Pancreas (tissue), 10 donors: Measurements from ENCODE around the gene EZR. TPM values are rescaled to one million over a fixed set of nuclear protein-coding genes. Genes with fewer than 3 reads are reported as not detected.

Source experiments
- ATAC-seq, 4 donors: fragments of 200-7000 bp; cut with Tn5 transposase; one replicate each; pipeline versions ENCODE4 v1.8.0 to v1.9.1; 2020; ENCODE audit warnings: mild to moderate bottlenecking in 4 of 4, moderate library complexity in 4 of 4
- DNase-seq, 6 donors: peaks; one replicate each; pipeline ENCODE4 v3.0.0-alpha.2; 2020
- FAIRE-seq: peaks from 2 replicates; lab custom pipeline; 2012; peaks lifted over from hg19 to GRCh38; lab: Jason Lieb, UNC
- H3K27ac ChIP-seq, 4 donors: fragments of 200-600 bp; sonication (generic); 1 replicate in 3 of 4; 2 replicates in 1 of 4; pipeline versions ENCODE4 v1.5.0 to v1.8.0; 2020
- H3K27me3 ChIP-seq, 4 donors: fragments of 200-600 bp; one replicate each; pipeline ENCODE4 v1.8.0; 2021
- H3K36me3 ChIP-seq, 3 donors: fragments of 200-600 bp; sonication (generic) in 1 of 3; one replicate each; pipeline versions ENCODE4 v1.5.0 to v1.8.0; 2020 to 2021
- H3K4me1 ChIP-seq, 3 donors: fragments of 200-600 bp; one replicate each; pipeline ENCODE4 v1.8.0; 2021
- H3K4me3 ChIP-seq, 4 donors: fragments of 200-600 bp; sonication (generic) in 2 of 4; one replicate each; pipeline versions ENCODE4 v1.5.0 to v1.8.0; 2020 to 2021
- H3K9me3 ChIP-seq, 4 donors: fragments of 200-600 bp; one replicate each; pipeline ENCODE4 v1.8.0; 2021
- WGBS, 2 donors: extraction: QIAGEN DNeasy Blood & Tissue Kit; methylation state at CpG; one replicate each; pipeline ENCODE4 v1.1.7; 2013; 5-methylcytosine and 5-hydroxymethylcytosine counted together
- intact Hi-C, 3 donors: fragments of 100-400 bp; cut with DNase I; formaldehyde crosslinking; loops; one replicate each; pipeline versions ENCODE4 v1.11.1 to v1.14.2; 2022
- polyA plus RNA-seq, 2 donors: library from polyadenylated mRNA; stranded (reverse); fragments of 200-250 nt; gene quantifications; one replicate each; pipeline ENCODE4 v1.2.3, GENCODE V29; 2013
- total RNA-seq, 6 donors: library from RNA; stranded (reverse); fragmentation: NEBNext Ultra II Directional in 4 of 6; extraction: Animal tissue kit (Norgen Biotek cat#: 25700) in 4 of 6; gene quantifications; one replicate each; pipeline versions ENCODE4 v1.2.1 to v1.2.4, GENCODE V29; 2021 to 2023
- TF ChIP-seq, protein P1 (sequence below), 4 donors: fragments of 200-600 bp; sonication (generic) in 3 of 4; IDR thresholded peaks; one replicate each; pipeline versions ENCODE4 v1.5.0 to v1.8.0; 2021; ENCODE audit warnings: antibody characterized with exemption in 4 of 4
- donor health status: healthy with polysubstance abuse.
- donor health status: DM: no; HTN: no; CAD: no; lungs with moderate emphysema.
- donor health status: DM: no; HTN: no; CAD: no.
- donor health status: control.
- donor health status: control.
- donor health status: Bipolar disorder and iron deficiency.
- donor health status: DM: yes; HTN: yes; CAD: no.
- donor health status: DM: no; HTN: no; CAD: no.
- donor health status: DM: no; HTN: no; CAD: no.
- donor health status: DM: yes; HTN: yes; CAD: no.

Gene EZR
- total and polyA plus RNA-seq, 8 donors = 68.1 to 109 (median 89.7) TPM

DNA sequence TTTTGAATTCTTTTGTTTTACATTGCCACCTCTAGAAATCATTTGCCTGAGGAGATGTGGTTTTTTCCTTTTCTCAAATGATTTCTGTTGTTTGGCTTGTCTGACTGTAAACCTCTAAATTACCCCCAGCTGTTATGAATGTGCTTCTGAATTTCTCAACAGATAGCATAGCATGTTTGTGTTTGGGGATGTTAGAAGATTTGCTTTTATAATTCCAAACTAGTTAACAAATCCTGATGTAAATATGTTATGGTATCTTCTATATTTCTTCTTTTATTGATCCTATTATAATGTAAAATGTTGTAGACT, 31.6 kb upstream of the EZR start:
- TF ChIP-seq, protein P1, sequence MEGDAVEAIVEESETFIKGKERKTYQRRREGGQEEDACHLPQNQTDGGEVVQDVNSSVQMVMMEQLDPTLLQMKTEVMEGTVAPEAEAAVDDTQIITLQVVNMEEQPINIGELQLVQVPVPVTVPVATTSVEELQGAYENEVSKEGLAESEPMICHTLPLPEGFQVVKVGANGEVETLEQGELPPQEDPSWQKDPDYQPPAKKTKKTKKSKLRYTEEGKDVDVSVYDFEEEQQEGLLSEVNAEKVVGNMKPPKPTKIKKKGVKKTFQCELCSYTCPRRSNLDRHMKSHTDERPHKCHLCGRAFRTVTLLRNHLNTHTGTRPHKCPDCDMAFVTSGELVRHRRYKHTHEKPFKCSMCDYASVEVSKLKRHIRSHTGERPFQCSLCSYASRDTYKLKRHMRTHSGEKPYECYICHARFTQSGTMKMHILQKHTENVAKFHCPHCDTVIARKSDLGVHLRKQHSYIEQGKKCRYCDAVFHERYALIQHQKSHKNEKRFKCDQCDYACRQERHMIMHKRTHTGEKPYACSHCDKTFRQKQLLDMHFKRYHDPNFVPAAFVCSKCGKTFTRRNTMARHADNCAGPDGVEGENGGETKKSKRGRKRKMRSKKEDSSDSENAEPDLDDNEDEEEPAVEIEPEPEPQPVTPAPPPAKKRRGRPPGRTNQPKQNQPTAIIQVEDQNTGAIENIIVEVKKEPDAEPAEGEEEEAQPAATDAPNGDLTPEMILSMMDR (IDR thresholded peaks at IDR 0.05) = no peak
- intact Hi-C loops = no loop called here
- FAIRE-seq (no peak), DNase-seq (no peak), ATAC-seq (no peak)
- Histone ChIP-seq H3K36me3 (no peaks in the 10 kb centered on the region), H3K4me3 (no peak overlapping the region), H3K9me3 (no peaks in the 10 kb centered on the region), H3K4me1 (peaks cover 16 to 48% (median 33%) of the 10 kb centered on the region in 3 donors), H3K27ac (peak overlapping the region in 3 of 4 donors; percentile 57 to 74 (median 74)), H3K27me3 (no peaks in the 10 kb centered on the region)

DNA sequence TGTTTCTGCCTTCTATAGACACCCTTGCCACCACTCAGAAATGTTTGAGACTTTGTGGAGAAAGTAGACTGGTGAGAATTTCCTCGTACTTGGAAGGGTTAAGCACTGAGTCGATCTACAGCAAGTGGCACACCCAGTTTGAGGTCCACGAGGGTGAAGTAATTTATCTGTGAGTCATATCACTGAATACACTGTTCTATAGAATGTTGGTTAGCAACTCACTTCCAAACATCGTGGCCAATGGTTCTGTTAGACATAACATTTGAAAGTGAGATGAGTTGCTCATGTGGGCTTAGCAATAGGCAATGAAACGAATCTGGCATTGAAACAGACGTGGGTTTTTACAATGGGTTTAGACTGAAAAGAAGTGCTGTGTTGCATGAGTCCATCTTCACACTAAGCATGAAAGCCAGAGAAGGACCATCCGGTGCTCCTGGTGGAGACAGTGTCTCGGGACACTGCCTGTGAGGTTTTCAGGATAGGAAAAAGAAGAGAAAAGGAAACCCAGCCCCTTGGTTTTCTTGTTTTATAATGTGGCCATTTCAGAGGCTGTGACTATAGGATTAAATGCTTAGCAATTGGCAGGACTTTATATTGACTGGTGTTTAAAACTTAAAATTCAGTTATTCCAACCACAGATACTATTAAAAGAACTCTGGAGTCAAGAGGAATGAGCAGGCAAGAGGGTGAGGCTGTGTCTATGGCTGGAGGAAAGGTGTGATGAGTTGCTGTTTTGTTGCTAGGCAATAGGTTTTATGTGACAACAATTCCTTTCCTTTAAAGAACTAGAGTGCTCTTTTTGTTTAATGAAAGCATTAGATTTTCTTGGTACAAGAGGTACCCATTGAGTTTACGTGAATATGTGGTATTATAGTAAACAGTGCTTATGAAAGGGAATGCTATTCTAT, 31.0 kb upstream of the EZR start:
- Histone ChIP-seq H3K9me3 (no peaks in the 10 kb centered on the region), H3K27me3 (no peaks in the 10 kb centered on the region), H3K36me3 (no peaks in the 10 kb centered on the region), H3K27ac (peak overlapping the region; percentile 57 to 74 (median 66)), H3K4me3 (no peak overlapping the region), H3K4me1 (peaks cover 16 to 48% (median 33%) of the 10 kb centered on the region in 3 donors)
- peak; percentile 37 for FAIRE-seq
- peak; percentile 40 to 63 (median 56) for ATAC-seq
- intact Hi-C loops = no loop called here
- DNase-seq = no peak
- 39 to 43% methylated on average over 9 of the region's 9 CpGs for WGBS, 2 donors
- TF ChIP-seq, protein P1 (IDR thresholded peaks at IDR 0.05) = no peak

DNA sequence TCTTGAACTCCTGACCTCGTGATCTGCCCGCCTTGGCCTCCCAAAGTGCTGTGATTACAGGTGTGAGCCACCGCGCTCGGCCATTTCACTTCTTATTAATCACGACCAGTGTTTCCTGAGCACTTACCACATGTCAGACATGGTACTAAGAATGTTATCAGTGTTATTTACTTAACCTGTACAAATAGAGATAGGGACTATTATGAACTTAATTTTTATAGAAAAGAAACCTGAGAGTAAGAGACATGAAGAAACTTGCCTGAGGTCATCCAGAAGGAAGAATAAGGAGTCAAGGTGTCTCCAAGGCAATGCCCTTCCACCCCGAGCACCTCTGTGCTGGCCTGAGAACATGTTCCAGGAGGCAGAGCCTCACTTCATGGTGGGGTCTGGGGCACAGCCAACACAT, 29.3 kb upstream of the EZR start:
- intact Hi-C loops = no loop called here
- no peak overlapping the region for H3K4me3 ChIP-seq
- no peaks in the 10 kb centered on the region for H3K36me3 ChIP-seq
- peak; percentile 63 to 72 (median 68) for ATAC-seq
- peaks cover 11 to 36% (median 29%) of the 10 kb centered on the region in 3 donors for H3K4me1 ChIP-seq
- FAIRE-seq = no peak
- H3K9me3 ChIP-seq = no peaks in the 10 kb centered on the region
- DNase-seq = peak in 4 of 6 donors; percentile 43 to 63 (median 54)
- H3K27me3 ChIP-seq = no peaks in the 10 kb centered on the region
- TF ChIP-seq, protein P1 (IDR thresholded peaks at IDR 0.05) = no peak
- H3K27ac ChIP-seq = peak overlapping the region; percentile 40 to 74 (median 63)
- WGBS, 2 donors = 25 to 33% methylated on average over 7 of the region's 7 CpGs

DNA sequence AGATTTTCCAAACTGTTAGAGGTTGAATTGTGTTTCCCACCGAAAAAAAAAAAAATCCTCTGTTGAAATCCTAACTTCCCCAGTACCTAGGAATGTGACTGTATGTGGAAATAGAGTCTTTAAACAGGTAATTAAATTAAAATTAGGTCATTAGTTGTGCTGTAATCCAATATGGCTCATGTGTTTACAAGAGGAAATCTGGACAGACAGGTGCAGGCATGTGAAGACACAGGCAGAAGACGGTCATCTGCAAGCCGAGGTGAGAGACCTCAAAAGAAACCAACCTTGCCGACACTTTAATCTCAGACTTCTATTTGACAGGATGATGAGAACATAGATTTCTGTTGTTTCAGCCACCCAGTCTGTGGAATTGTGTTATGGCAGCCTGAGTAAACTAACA, 28.6 kb upstream of the EZR start:
- ATAC-seq (no peak), FAIRE-seq (no peak), DNase-seq (no peak)
- H3K9me3 ChIP-seq = no peaks in the 10 kb centered on the region
- no peaks in the 10 kb centered on the region for H3K27me3 ChIP-seq
- WGBS, 2 donors = 88 to 91% methylated on average over 4 of the region's 4 CpGs
- peaks cover 10 to 29% (median 22%) of the 10 kb centered on the region in 3 donors for H3K4me1 ChIP-seq
- H3K27ac ChIP-seq = no peak overlapping the region
- TF ChIP-seq, protein P1 (IDR thresholded peaks at IDR 0.05) = no peak
- no peaks in the 10 kb centered on the region for H3K36me3 ChIP-seq
- no peak overlapping the region for H3K4me3 ChIP-seq
- intact Hi-C loops = no loop called here

DNA sequence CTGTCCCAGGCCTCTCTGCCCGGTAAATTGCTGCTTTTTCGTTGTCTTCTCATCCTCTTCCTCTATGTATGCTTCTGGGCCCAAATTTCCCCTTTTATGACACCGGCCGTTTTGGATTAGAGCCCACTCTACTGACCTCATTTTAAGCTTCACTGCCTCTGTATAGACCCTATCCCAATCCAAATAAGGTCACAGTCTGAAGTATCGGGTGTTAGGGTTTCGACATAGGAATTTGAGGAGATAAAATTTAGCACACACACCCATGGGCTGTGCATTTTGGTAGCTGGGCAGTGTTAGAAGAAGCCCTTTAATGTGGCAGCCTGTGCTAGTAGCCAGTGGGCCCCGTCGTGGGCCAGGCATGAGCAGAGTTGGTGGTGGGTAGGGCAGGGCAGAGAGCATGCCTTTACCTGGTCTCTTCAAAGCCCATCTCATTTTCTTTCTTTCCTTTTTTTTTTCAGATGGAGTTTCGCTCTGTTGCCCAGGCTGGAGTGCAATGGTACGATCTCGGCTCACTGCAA, 27.9 kb upstream of the EZR start:
- no peak overlapping the region for H3K4me3 ChIP-seq
- intact Hi-C loops = no loop called here
- no peak for FAIRE-seq
- H3K27ac ChIP-seq = no peak overlapping the region
- H3K36me3 ChIP-seq = no peaks in the 10 kb centered on the region
- no peaks in the 10 kb centered on the region for H3K9me3 ChIP-seq
- no peaks in the 10 kb centered on the region for H3K27me3 ChIP-seq
- ATAC-seq = no peak
- DNase-seq = no peak
- TF ChIP-seq, protein P1 (IDR thresholded peaks at IDR 0.05) = no peak
- WGBS, 2 donors = 90 to 95% methylated on average over 11 of the region's 11 CpGs
- H3K4me1 ChIP-seq = peaks cover 10 to 27% (median 21%) of the 10 kb centered on the region in 3 donors
